ENCODE results near the gene PSMG4.

DNA sequence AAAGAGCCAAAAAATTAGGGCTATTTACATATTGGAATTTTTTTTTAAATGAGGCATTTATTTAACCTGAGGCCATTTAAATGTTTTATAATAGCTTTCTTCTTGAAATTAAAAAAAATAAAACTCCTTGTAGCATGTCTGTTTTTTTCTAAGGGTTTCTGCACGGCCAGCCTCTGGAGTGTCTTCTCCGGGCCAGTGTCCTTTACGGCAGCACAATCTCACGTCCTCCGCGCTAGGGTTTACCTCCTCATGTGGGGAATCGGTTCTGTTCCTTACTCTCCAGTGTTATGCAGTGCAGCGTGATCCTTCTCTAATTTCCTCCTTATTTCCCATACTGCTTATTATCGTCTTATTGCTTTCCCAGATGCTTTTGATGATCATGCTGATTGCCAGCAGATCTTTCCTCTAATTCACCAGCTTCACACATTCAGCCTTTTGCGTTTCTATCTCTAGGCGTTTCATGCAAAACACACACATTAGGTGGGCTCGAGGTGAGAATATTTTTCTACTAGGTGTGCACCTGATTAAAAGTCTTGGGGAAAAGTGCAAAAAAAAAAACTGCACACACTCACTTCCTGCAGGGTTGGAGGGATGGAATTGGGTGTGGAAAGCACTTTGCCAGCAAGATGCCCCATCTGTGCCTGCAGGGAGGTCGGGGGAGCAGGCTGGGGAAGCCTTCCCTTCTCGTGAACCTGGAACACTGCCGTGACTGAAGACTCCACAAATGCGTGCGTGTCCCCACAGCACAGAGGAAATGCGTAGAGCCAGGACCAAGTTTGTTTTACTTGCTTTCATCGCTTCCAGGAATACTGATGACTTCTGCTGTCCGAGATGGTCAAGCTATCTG is 56.1 kb downstream of the PSMG4 start:
- TF ChIP-seq POLR2A (IDR thresholded peaks at IDR 0.05; ENCODE audit: low read depth, low read length): no peak
- TF ChIP-seq, protein P1, sequence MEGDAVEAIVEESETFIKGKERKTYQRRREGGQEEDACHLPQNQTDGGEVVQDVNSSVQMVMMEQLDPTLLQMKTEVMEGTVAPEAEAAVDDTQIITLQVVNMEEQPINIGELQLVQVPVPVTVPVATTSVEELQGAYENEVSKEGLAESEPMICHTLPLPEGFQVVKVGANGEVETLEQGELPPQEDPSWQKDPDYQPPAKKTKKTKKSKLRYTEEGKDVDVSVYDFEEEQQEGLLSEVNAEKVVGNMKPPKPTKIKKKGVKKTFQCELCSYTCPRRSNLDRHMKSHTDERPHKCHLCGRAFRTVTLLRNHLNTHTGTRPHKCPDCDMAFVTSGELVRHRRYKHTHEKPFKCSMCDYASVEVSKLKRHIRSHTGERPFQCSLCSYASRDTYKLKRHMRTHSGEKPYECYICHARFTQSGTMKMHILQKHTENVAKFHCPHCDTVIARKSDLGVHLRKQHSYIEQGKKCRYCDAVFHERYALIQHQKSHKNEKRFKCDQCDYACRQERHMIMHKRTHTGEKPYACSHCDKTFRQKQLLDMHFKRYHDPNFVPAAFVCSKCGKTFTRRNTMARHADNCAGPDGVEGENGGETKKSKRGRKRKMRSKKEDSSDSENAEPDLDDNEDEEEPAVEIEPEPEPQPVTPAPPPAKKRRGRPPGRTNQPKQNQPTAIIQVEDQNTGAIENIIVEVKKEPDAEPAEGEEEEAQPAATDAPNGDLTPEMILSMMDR (IDR thresholded peaks at IDR 0.05; ENCODE audit: extremely low read depth in 1 of 2, insufficient read depth in 1 of 2, low read depth in 1 of 2, low read length in 2 of 2): no peak
- TF ChIP-seq POLR2AphosphoS5 (IDR thresholded peaks at IDR 0.05; ENCODE audit: insufficient read depth, low read depth, low read length): no peak
- no peak for TF ChIP-seq MYC (IDR thresholded peaks at IDR 0.05; ENCODE audit: low read depth, low read length)
